ENCODE data around the gene RPP40. TPM values are rescaled to one million over a fixed set of nuclear protein-coding genes. Genes with fewer than 3 reads are reported as not detected.

RPP40 gene
- total RNA-seq, 1 experiment from 2014 or later, result 37.9 TPM

- ChIA-PET POLR2A (ENCODE audit: unreplicated experiment) (no interaction called here), CTCF (no interaction called here)
- DNase-seq, result peak; percentile 16
- BruUV-seq (replicated peaks), result no TSS peak
- intact Hi-C loops (cut with micrococcal nuclease), result no loop called here
- ATAC-seq, result peak; percentile 29; the same call in 1 of the 2 replicates
- Histone ChIP-seq H3K4me3 (ENCODE audit: low read length) (no peak overlapping the region), H3K9ac (ENCODE audit: low read length) (no peak overlapping the region), H4K20me1 (ENCODE audit: low read length) (no peaks in the 10 kb centered on the region), H3K79me2 (ENCODE audit: low read length) (no peaks in the 10 kb centered on the region), H3K9me2 (replicated peaks; ENCODE audit: low read length) (no peaks in the 10 kb centered on the region), H3K27ac (ENCODE audit: low read length) (no peak overlapping the region), H3K9me3 (ENCODE audit: low read length) (no peaks in the 10 kb centered on the region), H3K27me3 (ENCODE audit: low read length) (no peaks in the 10 kb centered on the region), H3K4me1 (ENCODE audit: insufficient read depth, low read length) (no peaks in the 10 kb centered on the region), H3K36me3 (ENCODE audit: low read depth, low read length) (no peaks in the 10 kb centered on the region), H3K4me2 (ENCODE audit: low read length) (no peak overlapping the region), H3F3A (ENCODE audit: low read length, unreplicated experiment) (no peaks in the 10 kb centered on the region), H2AFZ (ENCODE audit: low read length) (no peak overlapping the region)
- TF ChIP-seq EZH2phosphoT487 (IDR thresholded peaks at IDR 0.05; ENCODE audit: borderline replicate concordance, low read length), result no peak
- TF ChIP-seq EZH2 (IDR thresholded peaks at IDR 0.05; ENCODE audit: low read length, unreplicated experiment), result no peak
- no peak for TF ChIP-seq CTCF (conservative IDR thresholded peaks at IDR 0.05; ENCODE audit: low read depth, low read length)
Observed at GRCh38 chr6:4961322-4962168, 42.3 kb downstream of the RPP40 start.

GRCh38 chr6:4958624-4959023 is 45.2 kb downstream of the RPP40 start:
- Histone ChIP-seq H3K9me3 (ENCODE audit: low read length) (no peaks in the 10 kb centered on the region), H3K27me3 (ENCODE audit: low read length) (no peaks in the 10 kb centered on the region), H3K9ac (ENCODE audit: low read length) (no peak overlapping the region), H3K79me2 (ENCODE audit: low read length) (no peaks in the 10 kb centered on the region), H3F3A (ENCODE audit: low read length, unreplicated experiment) (no peaks in the 10 kb centered on the region), H2AFZ (ENCODE audit: low read length) (no peak overlapping the region), H3K36me3 (ENCODE audit: low read depth, low read length) (peaks cover 9% of the 10 kb centered on the region), H4K20me1 (ENCODE audit: low read length) (no peaks in the 10 kb centered on the region), H3K4me3 (ENCODE audit: low read length) (no peak overlapping the region), H3K4me1 (ENCODE audit: insufficient read depth, low read length) (no peaks in the 10 kb centered on the region), H3K4me2 (ENCODE audit: low read length) (no peak overlapping the region), H3K9me2 (replicated peaks; ENCODE audit: low read length) (no peaks in the 10 kb centered on the region), H3K27ac (ENCODE audit: low read length) (no peak overlapping the region)
- no TSS peak for BruUV-seq (replicated peaks)
- no peak for ATAC-seq
- ChIA-PET POLR2A (ENCODE audit: unreplicated experiment) (no interaction called here), CTCF (no interaction called here)
- intact Hi-C loops (cut with micrococcal nuclease), result no loop called here
- TF ChIP-seq EZH2phosphoT487 (IDR thresholded peaks at IDR 0.05; ENCODE audit: borderline replicate concordance, low read length), result no peak
- TF ChIP-seq CTCF (conservative IDR thresholded peaks at IDR 0.05; ENCODE audit: low read depth, low read length), result no peak
- TF ChIP-seq EZH2 (IDR thresholded peaks at IDR 0.05; ENCODE audit: low read length, unreplicated experiment), result no peak
- DNase-seq, result no peak

Data from PC-3 (cell line).